ENCODE measurements around the gene AP2S1.
A peak's percentile ranks its signal among the peaks of the same experiment; 100 is the strongest.

Gene AP2S1

DNA sequence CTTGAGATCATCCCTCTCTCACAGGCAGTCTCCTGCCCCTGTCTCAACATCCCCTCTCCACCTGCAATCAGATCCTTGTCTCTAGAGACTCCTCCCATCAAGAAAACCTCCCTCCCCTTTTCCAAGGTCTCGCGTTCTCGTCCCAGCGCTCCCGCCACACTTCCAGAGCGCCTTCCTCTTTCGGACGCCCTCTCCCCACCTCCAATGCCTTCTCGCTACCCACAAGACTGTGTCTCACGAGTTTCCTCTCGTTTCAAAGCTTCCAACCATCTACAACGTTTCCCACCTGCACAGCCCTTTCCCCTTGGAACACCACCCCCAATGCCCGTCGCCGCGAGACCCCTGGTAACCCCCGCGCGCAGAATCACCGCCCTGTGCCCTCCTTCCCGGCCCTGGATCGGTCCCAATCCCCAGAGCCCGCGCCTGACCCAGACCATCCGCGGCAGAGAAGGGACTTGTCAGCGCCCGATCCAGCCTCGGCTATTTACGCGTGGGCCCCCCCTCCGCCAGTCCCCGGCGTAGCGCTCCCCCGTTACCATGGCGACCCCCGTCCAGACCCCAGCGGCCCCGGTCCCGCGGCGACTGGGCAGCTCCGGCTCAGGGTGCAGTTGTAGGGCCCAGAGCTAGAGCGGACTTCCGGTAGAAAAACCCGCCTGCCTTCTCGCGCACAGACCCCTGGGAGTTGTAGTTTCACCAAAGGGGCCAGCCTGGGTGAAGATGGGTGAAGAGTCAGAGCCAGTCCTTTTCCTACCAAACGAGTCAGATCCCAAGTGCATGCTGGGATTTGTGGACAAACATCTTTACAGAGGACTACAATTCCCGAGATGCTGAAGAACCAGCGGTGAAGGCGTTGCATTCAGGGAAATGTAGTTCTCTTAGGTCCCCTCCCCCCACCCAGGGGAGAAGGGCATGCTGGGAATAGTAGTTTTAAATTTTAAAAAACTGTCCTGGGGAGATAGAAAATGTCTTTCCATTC lies at the start of gene AP2S1:
Gene AP2S1, minus strand, starts transcription at position 619 of the 976 bp plus-strand sequence. Its CDS starts 80 bp downstream, at position 539.
- peak; percentile 99 for DNase-seq (ENCODE audit: low read depth)
- in situ Hi-C loops (cut with HindIII; ENCODE audit: low sequenced_read_pairs), result no loop called here
- TF ChIP-seq, protein P1, sequence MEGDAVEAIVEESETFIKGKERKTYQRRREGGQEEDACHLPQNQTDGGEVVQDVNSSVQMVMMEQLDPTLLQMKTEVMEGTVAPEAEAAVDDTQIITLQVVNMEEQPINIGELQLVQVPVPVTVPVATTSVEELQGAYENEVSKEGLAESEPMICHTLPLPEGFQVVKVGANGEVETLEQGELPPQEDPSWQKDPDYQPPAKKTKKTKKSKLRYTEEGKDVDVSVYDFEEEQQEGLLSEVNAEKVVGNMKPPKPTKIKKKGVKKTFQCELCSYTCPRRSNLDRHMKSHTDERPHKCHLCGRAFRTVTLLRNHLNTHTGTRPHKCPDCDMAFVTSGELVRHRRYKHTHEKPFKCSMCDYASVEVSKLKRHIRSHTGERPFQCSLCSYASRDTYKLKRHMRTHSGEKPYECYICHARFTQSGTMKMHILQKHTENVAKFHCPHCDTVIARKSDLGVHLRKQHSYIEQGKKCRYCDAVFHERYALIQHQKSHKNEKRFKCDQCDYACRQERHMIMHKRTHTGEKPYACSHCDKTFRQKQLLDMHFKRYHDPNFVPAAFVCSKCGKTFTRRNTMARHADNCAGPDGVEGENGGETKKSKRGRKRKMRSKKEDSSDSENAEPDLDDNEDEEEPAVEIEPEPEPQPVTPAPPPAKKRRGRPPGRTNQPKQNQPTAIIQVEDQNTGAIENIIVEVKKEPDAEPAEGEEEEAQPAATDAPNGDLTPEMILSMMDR (IDR thresholded peaks at IDR 0.05; ENCODE audit: low read depth, low read length, missing control alignments), result no peak
- H3K4me3 ChIP-seq (ENCODE audit: low read depth, low read length), result peak within 1 kb of the TSS; percentile 97

DNA sequence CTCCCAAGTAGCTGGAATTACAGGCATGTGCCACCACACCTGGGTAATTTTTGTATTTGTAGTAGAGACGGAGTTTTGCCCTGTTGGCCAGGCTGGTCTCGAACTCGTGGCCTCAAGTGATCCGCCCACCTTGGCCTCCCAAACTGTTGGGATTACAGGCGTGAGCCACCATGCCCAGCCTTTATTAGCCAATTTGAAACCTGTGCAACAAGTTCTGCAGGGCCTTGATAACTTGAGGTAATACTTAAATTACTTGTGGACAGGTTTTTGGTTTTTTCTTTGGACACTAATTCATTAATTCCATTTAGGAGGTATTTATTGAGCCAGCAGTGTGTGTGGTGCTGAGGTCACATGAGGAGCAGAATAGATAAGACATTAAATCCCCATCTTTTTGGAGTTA lies 49.7 kb upstream of the AP2S1 start:
- no peak for DNase-seq (ENCODE audit: low read depth)
- in situ Hi-C loops (cut with HindIII; ENCODE audit: low sequenced_read_pairs), result no loop called here
- TF ChIP-seq, protein P1 (IDR thresholded peaks at IDR 0.05; ENCODE audit: low read depth, low read length, missing control alignments), result no peak
- H3K4me3 ChIP-seq (ENCODE audit: low read depth, low read length), result no peak overlapping the region

DNA sequence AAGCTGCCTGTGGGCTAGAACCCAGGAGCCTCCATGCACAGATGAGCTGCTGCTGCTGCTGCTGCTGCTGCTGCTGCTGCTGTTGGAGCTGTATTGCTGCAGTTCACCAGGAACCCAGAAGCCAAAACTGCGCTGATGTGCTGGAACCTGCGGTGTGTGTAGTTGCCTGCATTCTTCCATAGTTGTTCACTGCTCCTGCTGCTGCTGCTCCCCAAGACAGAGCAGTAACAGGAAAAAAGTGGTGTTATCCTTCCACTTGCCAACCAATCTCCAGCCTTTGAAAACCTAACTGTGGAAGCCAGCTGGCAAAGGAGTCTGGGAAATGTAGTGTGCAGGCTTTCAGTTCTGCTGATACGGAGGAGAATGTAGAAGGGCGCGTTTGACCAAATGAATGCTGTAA lies 48.1 kb upstream of the AP2S1 start:
- in situ Hi-C loops (cut with HindIII; ENCODE audit: low sequenced_read_pairs), result no loop called here
- TF ChIP-seq, protein P1 (IDR thresholded peaks at IDR 0.05; ENCODE audit: low read depth, low read length, missing control alignments), result no peak
- peak; percentile 74 for DNase-seq (ENCODE audit: low read depth)
- no peak overlapping the region for H3K4me3 ChIP-seq (ENCODE audit: low read depth, low read length)

DNA sequence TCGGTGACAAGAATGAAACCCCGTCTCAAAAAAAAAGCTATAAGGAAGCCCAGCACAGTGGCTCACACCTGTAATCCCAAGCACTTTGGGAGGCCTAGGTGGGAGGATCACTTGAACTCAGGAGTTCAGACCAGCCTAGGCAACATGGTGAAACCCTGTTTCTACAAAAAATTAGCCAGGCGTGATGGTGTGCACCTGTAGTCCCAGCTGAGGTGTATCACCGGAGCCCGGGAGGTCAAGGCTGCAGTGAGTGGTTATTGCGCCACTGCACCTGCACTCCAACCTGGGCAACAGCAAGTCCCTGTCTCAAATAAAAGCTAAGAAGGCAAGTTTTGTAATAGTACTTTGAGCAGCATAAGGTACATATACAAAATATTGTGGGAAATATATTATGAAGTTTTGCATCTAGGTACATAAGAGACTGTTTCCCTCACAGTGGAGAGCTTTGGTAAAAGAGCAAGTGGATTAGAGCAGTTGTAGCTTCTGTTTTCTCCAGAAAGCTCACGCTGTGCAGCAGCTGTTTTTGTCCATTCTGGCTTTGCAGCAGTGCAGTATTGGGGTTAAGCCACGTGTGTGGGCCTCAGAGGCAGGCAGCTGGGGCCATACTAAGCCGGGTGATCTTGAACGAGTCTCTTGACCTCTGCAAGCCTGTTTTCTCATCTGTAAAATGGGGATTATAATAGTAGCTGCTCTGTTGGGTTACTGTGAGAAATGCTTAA lies 45.6 kb upstream of the AP2S1 start:
- in situ Hi-C loops (cut with HindIII; ENCODE audit: low sequenced_read_pairs), result no loop called here
- TF ChIP-seq, protein P1 (IDR thresholded peaks at IDR 0.05; ENCODE audit: low read depth, low read length, missing control alignments), result no peak
- no peak for DNase-seq (ENCODE audit: low read depth)
- H3K4me3 ChIP-seq (ENCODE audit: low read depth, low read length), result no peak overlapping the region

DNA sequence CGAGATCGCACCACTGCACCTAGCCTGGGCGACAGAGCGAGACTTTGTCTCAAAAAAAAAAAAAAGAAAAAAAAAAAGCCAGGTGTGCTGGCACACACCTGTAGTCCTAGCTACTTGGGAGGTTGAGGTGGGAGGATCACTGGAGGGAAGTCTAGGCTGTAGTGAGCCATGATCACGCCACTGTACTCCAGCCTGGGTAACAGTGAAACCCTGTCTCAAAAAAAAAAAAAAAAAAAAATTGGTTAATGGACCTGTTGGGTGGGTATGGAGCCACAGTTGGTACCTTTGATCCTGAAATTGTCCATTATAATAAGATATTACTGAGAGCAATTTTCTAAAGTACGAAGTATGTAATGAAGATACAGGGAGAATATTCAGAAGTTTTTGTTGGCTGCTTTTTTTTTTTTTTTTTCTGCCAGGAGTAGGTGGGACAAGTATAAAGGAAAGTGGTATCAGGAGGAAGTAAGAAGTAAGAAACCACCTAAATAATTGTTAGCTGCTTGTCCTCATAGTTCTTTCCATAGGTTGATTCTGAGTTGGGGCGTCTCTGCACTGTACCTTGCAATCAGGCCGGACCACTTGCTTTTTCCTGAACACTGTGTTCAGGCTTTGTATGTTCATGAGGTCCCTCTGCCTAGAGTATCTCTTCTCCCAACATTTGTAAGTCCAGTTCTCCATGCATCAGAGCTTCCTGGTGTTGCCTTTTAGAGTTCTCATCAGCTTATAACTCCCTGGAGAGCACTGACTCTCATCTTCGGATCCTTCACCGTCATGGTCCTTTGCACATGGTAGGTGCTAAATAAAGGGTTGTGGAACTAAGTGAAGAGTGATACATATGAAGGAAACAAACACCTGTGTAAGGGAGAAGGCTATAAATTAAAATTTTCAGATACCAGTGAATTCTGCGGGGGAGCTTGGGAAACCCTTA lies 41.9 kb upstream of the AP2S1 start:
- in situ Hi-C loops (cut with HindIII; ENCODE audit: low sequenced_read_pairs), result loop anchor here (5.0 kb wide), 1 partner anchor 75 kb away; no protein-coding TSS in a partner anchor
- no peak for DNase-seq (ENCODE audit: low read depth)
- H3K4me3 ChIP-seq (ENCODE audit: low read depth, low read length), result no peak overlapping the region
- TF ChIP-seq, protein P1 (IDR thresholded peaks at IDR 0.05; ENCODE audit: low read depth, low read length, missing control alignments), result no peak
